HG02759 (cell line): ENCODE data around the gene NDST3.
A peak's percentile ranks its signal among the peaks of the same experiment; 100 is the strongest.

Experiments used
- ATAC-seq: cut with Tn5 transposase; IDR thresholded peaks from one replicate; pipeline ENCODE4 v1.9.1; 2021; ENCODE audit warnings: mild to moderate bottlenecking, moderate library complexity; ENCODE audit not compliant: unreplicated experiment

The NDST3 gene

GRCh38 chr4:118076958-118077766, 42.9 kb downstream of the NDST3 start:
- peak; percentile 91 for ATAC-seq

- no peak for ATAC-seq
Observed at GRCh38 chr4:118077767-118078105, 43.5 kb downstream of the NDST3 start.

GRCh38 chr4:118081434-118081833, 47.1 kb downstream of the NDST3 start:
- ATAC-seq = no peak

- no peak for ATAC-seq
Observed at GRCh38 chr4:118082182-118082581, 47.9 kb downstream of the NDST3 start.

GRCh38 chr4:118085700-118086099, 51.4 kb downstream of the NDST3 start:
- ATAC-seq = no peak

- ATAC-seq = no peak
Observed at GRCh38 chr4:118086344-118086743, 52.1 kb downstream of the NDST3 start.

GRCh38 chr4:118087366-118087765, 53.1 kb downstream of the NDST3 start:
- no peak for ATAC-seq

- ATAC-seq = no peak
Observed at GRCh38 chr4:118099106-118099505, 64.8 kb downstream of the NDST3 start.

- no peak for ATAC-seq
Observed at GRCh38 chr4:118102195-118102594, 67.9 kb downstream of the NDST3 start.

- ATAC-seq = no peak
Observed at GRCh38 chr4:118112117-118113046, 78.1 kb downstream of the NDST3 start.

GRCh38 chr4:118113220-118113619, 78.9 kb downstream of the NDST3 start:
- peak; percentile 84 for ATAC-seq

GRCh38 chr4:118114720-118115119, 80.4 kb downstream of the NDST3 start:
- no peak for ATAC-seq

- ATAC-seq = no peak
Observed at GRCh38 chr4:118120120-118120760, 86.0 kb downstream of the NDST3 start.

- no peak for ATAC-seq
Observed at GRCh38 chr4:118124997-118125396, 90.7 kb downstream of the NDST3 start.

- no peak for ATAC-seq
Observed at GRCh38 chr4:118139241-118139640, 105.0 kb downstream of the NDST3 start.

- no peak for ATAC-seq
Observed at GRCh38 chr4:118141240-118141639, 107.0 kb downstream of the NDST3 start.

GRCh38 chr4:118154649-118155048, 120.4 kb downstream of the NDST3 start:
- no peak for ATAC-seq

- ATAC-seq = no peak
Observed at GRCh38 chr4:118155516-118155915, 121.2 kb downstream of the NDST3 start.

GRCh38 chr4:118158763-118159375, 124.6 kb downstream of the NDST3 start:
- ATAC-seq = no peak

GRCh38 chr4:118167306-118167705, 133.0 kb downstream of the NDST3 start:
- ATAC-seq = no peak

GRCh38 chr4:118171381-118171780, 137.1 kb downstream of the NDST3 start:
- ATAC-seq = no peak
